HG02678 (cell line): ENCODE data around the gene KDM8.
"Not testable (repeated sequence)": the region's sequence is repeated elsewhere in the genome, so short reads cannot be mapped to it uniquely, and the experiment has no call there.

ENCODE experiments used
- ATAC-seq: cut with Tn5 transposase; IDR thresholded peaks from one replicate; pipeline ENCODE4 v1.9.1; 2021; ENCODE audit warnings: mild to moderate bottlenecking, moderate library complexity; ENCODE audit not compliant: unreplicated experiment

Gene KDM8

GRCh38 chr16:27190316-27190871, 12.9 kb upstream of the KDM8 start:
- ATAC-seq, result no peak

DNA sequence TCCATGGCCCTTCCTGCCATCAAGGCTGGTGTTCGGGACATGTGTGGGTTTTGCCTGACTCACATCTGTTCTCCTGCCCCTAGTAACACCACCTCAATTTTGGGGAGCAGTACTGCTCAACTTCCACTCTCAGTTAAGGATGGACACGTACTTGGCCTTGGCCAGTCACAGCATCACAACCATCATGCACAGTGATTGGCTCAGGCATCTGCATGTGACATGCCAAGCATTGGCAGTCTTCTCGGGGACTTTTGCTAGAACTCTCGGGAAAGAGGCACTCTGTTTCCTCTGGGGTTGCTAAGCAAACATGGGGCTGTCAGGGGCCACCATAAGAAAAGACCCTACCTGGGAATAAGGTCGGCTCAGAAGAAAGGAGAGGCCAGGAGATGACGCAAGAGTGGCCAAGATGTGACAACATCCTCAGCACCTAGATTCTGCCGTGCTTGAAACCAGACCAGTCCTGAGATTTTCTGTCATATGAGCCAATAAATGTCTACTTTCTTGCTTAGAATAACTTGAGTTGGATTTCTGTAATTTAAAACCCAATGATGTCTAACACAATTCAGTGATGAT, 11.9 kb upstream of the KDM8 start:
- ATAC-seq, result no peak

DNA sequence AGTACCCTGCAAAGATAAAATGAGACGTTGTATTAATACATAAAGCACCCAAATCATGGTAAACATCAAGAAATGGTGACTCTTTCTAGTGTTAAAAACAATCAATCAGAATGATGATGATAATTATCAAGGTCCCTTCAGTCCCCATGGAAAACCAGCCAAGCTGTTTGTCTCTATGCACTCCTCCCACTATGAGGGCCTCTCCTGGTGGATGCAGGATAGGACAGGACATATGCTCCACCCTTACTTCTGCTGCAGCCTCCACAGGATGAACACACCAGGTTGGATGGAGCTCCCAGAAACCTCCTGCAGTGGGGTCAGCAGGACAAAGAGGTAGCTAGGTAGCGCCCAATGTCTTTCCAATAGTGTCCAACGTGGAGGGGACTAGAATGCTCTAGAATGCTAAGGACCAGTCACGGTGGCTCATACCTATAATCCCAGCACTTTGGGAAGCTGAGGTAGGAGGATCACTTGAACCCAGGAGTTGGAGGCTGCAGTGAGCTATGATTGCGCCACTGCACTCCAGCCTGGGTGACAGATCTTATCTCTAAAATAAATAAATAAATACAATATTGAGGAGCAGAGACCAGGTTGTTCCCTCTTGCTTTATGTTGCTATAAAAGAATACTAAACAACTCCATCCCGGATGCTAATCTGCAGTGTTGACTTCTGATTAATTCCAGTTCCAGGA, 9.9 kb upstream of the KDM8 start:
- no peak for ATAC-seq

DNA sequence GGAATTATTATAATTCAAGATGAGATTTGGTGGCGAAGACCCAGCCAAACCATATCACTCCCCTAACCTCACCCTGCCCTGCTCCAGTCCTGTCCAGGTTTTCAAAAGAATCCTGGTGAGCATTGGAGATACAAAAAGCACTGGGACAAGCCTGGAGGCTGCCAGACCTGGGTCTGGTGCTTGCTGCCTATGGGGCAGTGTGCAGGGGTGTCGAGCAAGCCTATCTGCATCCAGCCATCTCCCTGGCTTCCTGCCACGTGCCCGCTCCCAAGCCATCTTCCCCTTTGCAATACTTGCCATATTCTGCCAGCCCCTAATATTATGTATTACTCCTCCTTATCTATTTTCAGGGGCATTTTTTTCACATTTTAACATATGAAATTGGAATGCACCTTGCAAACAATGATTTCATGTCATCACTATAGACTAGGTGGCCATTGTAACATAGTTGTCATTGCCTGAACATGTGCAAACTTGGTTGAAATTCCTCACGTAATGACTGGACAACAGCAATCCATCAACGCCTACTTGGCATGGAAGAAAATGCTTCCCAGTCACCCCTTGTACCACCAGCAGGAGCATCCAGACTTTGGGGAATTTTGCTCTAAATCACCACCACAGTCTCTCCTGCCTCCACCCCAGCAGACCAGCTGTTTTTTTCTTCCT, 8.1 kb upstream of the KDM8 start:
- no peak for ATAC-seq

- ATAC-seq, result no peak
These were observed 7.3 kb upstream of the KDM8 start for GRCh38 chr16:27195941-27196595.

DNA sequence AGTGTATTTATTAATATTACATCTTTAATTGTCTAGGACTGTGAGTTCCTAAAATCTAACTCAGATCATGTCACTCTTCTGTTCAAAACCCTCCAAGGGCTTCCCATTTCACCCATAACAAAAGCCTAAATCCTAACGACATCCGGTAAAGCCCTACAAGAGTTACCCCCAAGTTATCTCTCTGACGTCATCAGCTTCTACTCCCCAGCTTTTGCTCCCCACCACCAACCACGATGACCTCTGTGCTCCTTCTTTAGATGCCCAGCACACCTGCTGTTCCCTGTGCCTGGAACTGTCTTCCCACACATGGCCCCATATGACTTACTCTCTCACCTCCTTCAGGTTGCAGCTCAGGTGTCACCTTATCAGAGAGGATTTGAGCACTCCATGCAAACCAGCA, 6.3 kb upstream of the KDM8 start:
- no peak for ATAC-seq

GRCh38 chr16:27198451-27199234, 4.7 kb upstream of the KDM8 start:
- no peak for ATAC-seq

DNA sequence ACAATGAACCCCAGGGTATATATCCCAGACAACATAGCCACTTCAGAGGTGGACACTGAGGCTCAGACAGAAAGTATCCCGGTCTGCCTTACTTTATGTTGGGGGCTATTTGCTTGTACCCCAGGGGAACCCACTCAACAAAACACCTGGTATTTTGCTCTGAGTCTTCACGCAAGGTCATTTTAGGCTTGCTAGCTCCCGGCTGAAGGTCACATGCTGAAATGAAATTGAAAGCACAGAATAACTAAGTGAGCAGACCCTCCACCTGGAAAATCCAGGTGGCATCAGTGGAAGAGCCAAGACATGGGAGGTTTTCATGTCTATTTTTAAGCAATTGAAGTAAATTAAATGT, 4.1 kb upstream of the KDM8 start:
- ATAC-seq, result no peak

GRCh38 chr16:27199736-27200135, 3.6 kb upstream of the KDM8 start:
- ATAC-seq, result peak; percentile 32

DNA sequence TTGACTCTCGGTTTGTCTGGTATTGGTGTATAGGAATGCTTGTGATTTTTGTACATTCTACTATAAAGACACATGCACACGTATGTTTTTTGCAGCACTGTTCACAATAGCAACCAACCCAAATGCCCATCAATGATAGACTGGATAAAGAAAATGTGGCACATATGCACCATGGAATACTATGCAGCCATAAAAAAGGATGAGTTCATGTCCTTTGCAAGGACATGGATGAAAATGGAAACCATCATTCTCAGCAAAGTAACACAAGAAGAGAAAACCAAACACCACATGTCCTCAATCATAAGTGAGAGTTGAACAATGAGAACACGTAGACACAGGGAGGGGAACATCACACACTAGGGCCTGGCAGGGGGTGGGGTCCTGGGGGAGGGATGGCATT, 2.4 kb upstream of the KDM8 start:
- not testable (repeated sequence) for ATAC-seq

DNA sequence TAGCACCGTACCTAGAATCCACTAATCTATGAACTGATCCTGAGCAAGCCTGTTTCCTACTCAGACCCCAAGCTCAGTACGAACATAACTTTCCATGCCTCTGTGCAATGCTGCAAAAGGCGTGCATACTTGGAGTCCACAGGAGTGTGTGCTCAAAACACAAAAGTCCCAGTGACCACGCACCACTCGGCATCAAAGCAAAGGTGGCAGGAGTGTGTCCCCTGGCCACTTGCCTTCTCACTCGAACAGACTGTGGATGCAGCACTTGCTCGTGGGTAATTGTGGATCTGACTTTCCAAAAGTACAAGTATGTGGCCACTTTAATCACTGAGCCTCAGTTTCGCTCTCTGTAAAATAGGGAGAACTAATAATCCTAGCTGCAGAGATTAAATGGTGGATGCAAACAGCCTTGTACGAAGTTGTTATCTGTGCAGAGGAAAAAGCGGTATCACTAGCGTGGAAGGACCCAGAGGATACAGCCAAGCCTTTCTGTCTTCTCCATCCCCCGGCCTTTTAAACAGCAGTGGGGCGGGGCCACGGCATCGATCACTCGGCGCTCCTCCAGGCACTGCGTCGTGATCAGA, 311 bp upstream of the KDM8 start:
- peak; percentile 62 for ATAC-seq

DNA sequence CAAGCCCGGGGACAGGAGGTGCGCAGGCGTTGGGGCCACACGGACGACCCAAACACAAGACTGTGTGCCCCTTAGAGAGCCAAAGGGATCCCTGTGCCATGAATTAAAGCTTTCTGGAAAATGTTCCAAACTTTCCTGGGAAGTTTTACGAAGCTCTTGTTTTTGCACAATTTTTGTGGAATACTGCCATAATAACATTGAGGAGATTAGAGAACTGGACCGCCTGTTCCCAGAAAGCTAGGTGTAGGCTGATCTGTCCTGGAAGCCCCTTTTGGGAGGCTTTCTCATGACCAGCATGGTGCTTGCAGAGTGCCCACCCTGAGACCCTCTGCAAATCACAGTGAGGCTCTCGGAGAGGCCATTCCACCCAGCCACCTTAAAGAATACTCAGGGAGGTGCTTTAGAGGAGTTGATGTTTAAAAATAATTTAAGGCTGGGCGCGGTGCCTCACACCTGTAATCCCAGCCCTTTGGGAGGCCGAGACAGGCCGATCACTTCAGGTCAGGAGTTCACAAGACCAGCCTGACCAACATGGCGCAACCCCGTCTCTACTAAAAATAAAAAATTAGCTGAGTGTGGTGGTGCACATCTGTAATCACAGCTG, 1.1 kb downstream of the KDM8 start:
- ATAC-seq, result no peak

DNA sequence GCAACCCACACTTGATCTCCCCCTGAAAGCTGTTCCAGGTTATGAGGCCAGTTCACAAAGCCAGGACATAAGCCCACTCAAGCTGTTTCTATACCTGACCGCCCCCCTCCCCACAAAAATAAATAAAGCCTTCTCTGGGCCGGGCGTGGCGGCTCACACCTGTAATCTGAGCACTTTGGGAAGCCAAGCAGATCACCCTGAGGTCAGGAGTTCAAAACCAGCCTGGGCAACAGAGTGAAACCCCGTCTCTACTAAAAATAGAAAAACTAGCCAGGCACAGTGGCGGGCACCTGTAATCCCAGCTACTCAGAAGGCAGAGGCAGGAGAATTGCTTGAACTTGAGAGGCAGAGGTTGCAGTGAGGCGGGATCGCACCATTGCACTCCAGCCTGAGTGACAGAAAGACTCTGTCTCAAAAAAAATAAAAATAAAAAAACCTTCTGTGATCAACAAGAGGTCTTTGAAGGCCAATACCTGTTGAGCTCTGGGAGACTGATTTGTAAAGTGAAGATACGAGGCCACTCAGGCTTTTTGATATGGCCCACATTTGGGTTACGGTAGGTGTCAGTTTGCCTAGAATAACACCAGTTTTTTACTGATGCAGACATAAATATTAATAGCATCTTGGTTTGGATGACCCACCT, 2.2 kb downstream of the KDM8 start:
- ATAC-seq, result no peak

DNA sequence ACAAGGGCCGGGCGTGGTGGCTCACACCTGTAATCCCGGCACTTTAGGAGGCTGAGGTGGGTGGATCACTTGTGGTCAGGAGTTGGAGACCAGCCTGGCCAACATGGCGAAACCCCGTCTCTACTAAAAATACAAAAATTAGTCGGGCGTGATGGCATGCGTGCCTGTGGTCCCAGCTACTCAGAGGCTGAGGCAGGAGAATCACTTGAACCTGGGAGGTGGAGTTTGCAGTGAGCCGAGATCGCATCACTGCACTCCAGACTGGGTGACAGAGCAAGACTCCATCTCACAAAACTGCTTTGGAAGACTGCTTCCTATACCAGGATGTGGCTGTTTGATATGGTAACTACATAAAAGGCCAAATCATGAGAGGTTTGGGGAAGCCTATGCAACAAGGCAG, 3.8 kb downstream of the KDM8 start:
- not testable (repeated sequence) for ATAC-seq

- no peak for ATAC-seq
These were observed 4.9 kb downstream of the KDM8 start for GRCh38 chr16:27208081-27208680.

DNA sequence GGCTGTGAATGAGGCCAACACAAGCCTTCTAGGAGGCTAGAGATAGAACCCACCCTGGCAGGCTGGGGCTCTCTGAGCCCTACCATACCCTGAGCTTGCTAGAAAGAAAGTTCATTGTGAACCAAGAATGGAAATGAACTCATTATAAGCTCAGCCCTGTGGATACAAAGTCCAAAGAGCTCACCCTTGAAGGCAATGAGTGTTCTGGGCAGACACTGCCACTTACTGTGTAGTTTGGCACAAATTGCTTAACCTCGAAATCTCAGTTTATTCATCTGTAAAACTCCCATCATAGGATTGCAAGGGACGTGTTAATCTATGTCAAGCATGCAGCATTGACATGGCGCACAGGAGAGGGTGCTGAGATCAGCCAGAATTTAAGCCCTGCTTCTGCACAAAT, 5.5 kb downstream of the KDM8 start:
- no peak for ATAC-seq

DNA sequence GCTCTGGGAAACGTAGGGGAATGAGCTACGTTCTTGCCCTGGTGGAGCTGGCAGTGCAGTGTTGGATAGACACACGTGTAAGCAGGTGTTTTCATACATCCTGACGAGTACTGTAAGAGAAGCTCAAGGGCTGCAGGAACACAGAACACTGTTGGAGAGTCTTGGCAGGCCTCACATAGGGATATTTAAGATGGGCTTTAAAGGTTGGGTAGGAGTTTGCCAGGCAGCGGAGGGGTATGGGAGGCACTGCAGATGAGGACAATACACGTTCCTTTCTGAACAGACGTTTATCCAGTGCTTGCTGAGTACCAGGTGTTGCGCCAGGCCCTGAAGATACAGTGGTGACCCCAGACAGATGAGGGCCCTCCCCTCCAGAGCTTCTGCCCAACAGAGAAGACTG, 6.3 kb downstream of the KDM8 start:
- ATAC-seq, result no peak

DNA sequence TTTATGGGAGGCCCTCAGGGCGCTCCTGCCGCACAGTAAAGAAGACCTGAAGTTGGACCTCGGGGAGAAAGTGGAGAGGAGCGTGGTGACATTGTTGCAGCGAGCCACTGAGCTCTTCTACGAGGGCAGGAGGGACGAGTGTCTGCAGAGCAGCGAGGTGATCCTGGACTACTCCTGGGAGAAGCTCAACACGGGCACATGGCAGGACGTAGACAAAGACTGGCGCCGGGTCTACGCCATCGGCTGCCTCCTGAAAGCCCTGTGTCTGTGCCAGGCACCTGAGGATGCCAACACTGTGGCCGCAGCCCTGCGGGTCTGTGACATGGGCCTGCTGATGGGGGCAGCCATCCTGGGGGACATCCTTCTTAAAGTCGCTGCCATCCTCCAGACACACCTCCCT, 6.8 kb downstream of the KDM8 start:
- ATAC-seq, result no peak

DNA sequence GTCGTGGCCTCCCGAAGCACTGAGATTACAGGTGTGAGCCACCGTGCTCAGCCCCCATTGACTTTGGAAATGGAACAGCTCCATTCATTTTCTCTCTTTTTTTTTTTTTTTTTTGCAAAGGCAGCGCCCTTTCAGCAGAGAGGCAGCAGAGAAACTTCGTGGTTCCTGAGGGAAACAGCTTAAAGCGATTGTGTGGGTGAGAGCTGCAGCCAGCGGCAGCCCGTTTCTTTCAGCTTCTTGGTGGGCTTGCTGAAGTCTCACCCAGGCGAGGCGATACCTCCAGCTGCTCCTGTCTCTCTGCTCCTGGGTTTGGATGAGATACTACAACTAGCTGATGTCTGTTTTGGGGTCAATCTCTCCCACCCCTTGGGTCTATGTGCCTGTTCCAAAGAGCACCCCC, 7.7 kb downstream of the KDM8 start:
- ATAC-seq, result no peak
